SK-N-SH treated with all-trans-retinoic acid at 6 μM for 48 hours (cell line): Measurements from ENCODE around the gene TAF5L.

Experiments used
- ATAC-seq: fragments of 200-7000 bp; cut with Tn5 transposase; 3 replicates; pipeline ENCODE4 v1.9.1; 2020; ENCODE audit warnings: mild to moderate bottlenecking, moderate library complexity
- BACH2 ChIP-seq: fragments of 250-450 bp; sonication (Bioruptor Pico); IDR thresholded peaks from 2 replicates; pipeline ENCODE4 v1.9.0; 2021; ENCODE audit warnings: mild to moderate bottlenecking, borderline replicate concordance
- CSDC2 ChIP-seq: fragments of 250-450 bp; sonication (Bioruptor Pico); IDR thresholded peaks from 2 replicates; pipeline ENCODE4 v1.5.0; 2020; ENCODE audit warnings: mild to moderate bottlenecking, moderate library complexity
- ESRRG ChIP-seq: fragments of 250-450 bp; sonication (Bioruptor Pico); IDR thresholded peaks from 2 replicates; pipeline ENCODE4 v1.6.1; 2021; ENCODE audit warnings: mild to moderate bottlenecking
- GLIS3 ChIP-seq: fragments of 250-450 bp; sonication (Bioruptor Pico); IDR thresholded peaks from 2 replicates; pipeline ENCODE4 v1.5.0; 2020; ENCODE audit warnings: mild to moderate bottlenecking, moderate library complexity
- ISL1 ChIP-seq: fragments of 250-450 bp; sonication (Bioruptor Pico); IDR thresholded peaks from 2 replicates; pipeline ENCODE4 v2.1.2; 2022; ENCODE audit warnings: mild to moderate bottlenecking, moderate library complexity
- OSR1 ChIP-seq: fragments of 250-450 bp; sonication (Bioruptor Pico); IDR thresholded peaks from 2 replicates; pipeline ENCODE4 v1.8.0; 2022; ENCODE audit warnings: moderate library complexity, mild to moderate bottlenecking, inconsistent platforms
- PPARA ChIP-seq: fragments of 250-450 bp; sonication (Bioruptor Pico); IDR thresholded peaks from 2 replicates; pipeline ENCODE4 v1.5.0; 2020; ENCODE audit warnings: mild to moderate bottlenecking, borderline replicate concordance
- RARB ChIP-seq: fragments of 250-450 bp; sonication (Bioruptor Pico); IDR thresholded peaks from 2 replicates; pipeline ENCODE4 v1.8.0; 2021; ENCODE audit warnings: mild to moderate bottlenecking, moderate library complexity
- SNAI2 ChIP-seq: fragments of 250-450 bp; sonication (Bioruptor Pico); IDR thresholded peaks from 2 replicates; pipeline ENCODE4 v1.5.0; 2020; ENCODE audit warnings: mild to moderate bottlenecking, moderate library complexity
- TCF4 ChIP-seq: fragments of 250-450 bp; sonication (Bioruptor Pico); IDR thresholded peaks from 2 replicates; pipeline ENCODE4 v1.8.0; 2021; ENCODE audit warnings: mild to moderate bottlenecking, moderate library complexity, borderline replicate concordance
- TOX ChIP-seq: fragments of 250-450 bp; sonication (Bioruptor Pico); IDR thresholded peaks from 2 replicates; pipeline ENCODE4 v1.8.0; 2021; ENCODE audit warnings: mild to moderate bottlenecking, moderate library complexity, borderline replicate concordance
- TSHZ2 ChIP-seq: fragments of 250-450 bp; sonication (Bioruptor Pico); IDR thresholded peaks from 2 replicates; pipeline ENCODE4 v1.5.0; 2020; ENCODE audit warnings: mild to moderate bottlenecking, moderate library complexity
- ZC3H10 ChIP-seq: fragments of 250-450 bp; sonication (Bioruptor Pico); IDR thresholded peaks from 2 replicates; pipeline ENCODE4 v1.5.1; 2021; ENCODE audit warnings: mild to moderate bottlenecking, moderate library complexity
- ZFP3 ChIP-seq: fragments of 250-450 bp; sonication (Bioruptor Pico); IDR thresholded peaks from 2 replicates; pipeline ENCODE4 v1.5.0; 2020; ENCODE audit warnings: mild to moderate bottlenecking, moderate library complexity
- ZFP30 ChIP-seq: fragments of 450-650 bp; formaldehyde crosslinking; IDR thresholded peaks from 2 replicates; pipeline ENCODE4 v1.5.0; 2022; ENCODE audit warnings: mild to moderate bottlenecking, moderate library complexity
- ZNF70 ChIP-seq: fragments of 450-650 bp; formaldehyde crosslinking; IDR thresholded peaks from 2 replicates; pipeline ENCODE4 v1.5.0; 2020; ENCODE audit warnings: mild to moderate bottlenecking, moderate library complexity
- ZNF8 ChIP-seq: fragments of 450-650 bp; formaldehyde crosslinking; IDR thresholded peaks from 2 replicates; pipeline ENCODE4 v1.5.0; 2020; ENCODE audit warnings: mild to moderate bottlenecking, moderate library complexity
- TF ChIP-seq, protein P1 (sequence below): fragments of 250-450 bp; sonication (Bioruptor Pico); IDR thresholded peaks from 2 replicates; pipeline ENCODE4 v1.5.1; 2020; ENCODE audit warnings: low read depth, mild to moderate bottlenecking, moderate library complexity
- TF ChIP-seq, protein P2 (sequence below): fragments of 250-450 bp; sonication (Bioruptor Pico); IDR thresholded peaks from 2 replicates; pipeline ENCODE4 v1.8.0; 2021; ENCODE audit warnings: low read depth, mild to moderate bottlenecking, moderate library complexity, borderline replicate concordance
- TF ChIP-seq, protein P3 (sequence below): fragments of 250-450 bp; sonication (Bioruptor Pico); IDR thresholded peaks from 2 replicates; pipeline ENCODE4 v1.8.0; 2020; ENCODE audit warnings: mild to moderate bottlenecking, moderate library complexity, borderline replicate concordance
- TF ChIP-seq, protein P4 (sequence below): fragments of 250-450 bp; sonication (Bioruptor Pico); IDR thresholded peaks from 2 replicates; pipeline ENCODE4 v1.5.1; 2021; ENCODE audit warnings: mild to moderate bottlenecking, moderate library complexity

Gene TAF5L

GRCh38 chr1:229599218-229599954, 26.5 kb downstream of the TAF5L start:
- TF ChIP-seq ZFP30 (CRISPR knock-in tag) (no peak), CSDC2 (no peak), BACH2 (CRISPR knock-in tag) (no peak), RARB (no peak), ESRRG (CRISPR knock-in tag) (no peak), OSR1 (CRISPR knock-in tag) (no peak), SNAI2 (CRISPR knock-in tag) (no peak)
- TF ChIP-seq, protein P1, sequence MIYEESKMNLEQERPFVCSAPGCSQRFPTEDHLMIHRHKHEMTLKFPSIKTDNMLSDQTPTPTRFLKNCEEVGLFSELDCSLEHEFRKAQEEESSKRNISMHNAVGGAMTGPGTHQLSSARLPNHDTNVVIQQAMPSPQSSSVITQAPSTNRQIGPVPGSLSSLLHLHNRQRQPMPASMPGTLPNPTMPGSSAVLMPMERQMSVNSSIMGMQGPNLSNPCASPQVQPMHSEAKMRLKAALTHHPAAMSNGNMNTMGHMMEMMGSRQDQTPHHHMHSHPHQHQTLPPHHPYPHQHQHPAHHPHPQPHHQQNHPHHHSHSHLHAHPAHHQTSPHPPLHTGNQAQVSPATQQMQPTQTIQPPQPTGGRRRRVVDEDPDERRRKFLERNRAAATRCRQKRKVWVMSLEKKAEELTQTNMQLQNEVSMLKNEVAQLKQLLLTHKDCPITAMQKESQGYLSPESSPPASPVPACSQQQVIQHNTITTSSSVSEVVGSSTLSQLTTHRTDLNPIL (CRISPR knock-in tag) = no peak
- TF ChIP-seq, protein P2, sequence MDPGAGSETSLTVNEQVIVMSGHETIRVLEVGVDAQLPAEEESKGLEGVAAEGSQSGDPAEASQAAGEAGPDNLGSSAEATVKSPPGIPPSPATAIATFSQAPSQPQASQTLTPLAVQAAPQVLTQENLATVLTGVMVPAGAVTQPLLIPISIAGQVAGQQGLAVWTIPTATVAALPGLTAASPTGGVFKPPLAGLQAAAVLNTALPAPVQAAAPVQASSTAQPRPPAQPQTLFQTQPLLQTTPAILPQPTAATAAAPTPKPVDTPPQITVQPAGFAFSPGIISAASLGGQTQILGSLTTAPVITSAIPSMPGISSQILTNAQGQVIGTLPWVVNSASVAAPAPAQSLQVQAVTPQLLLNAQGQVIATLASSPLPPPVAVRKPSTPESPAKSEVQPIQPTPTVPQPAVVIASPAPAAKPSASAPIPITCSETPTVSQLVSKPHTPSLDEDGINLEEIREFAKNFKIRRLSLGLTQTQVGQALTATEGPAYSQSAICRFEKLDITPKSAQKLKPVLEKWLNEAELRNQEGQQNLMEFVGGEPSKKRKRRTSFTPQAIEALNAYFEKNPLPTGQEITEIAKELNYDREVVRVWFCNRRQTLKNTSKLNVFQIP (CRISPR knock-in tag) = no peak
- no peak for ATAC-seq

GRCh38 chr1:229597877-229598276, 28.0 kb downstream of the TAF5L start:
- TF ChIP-seq TCF4 (CRISPR knock-in tag) (no peak), ZFP3 (CRISPR knock-in tag) (no peak), ZC3H10 (no peak), TSHZ2 (CRISPR knock-in tag) (no peak), GLIS3 (CRISPR knock-in tag) (no peak)
- TF ChIP-seq, protein P3, sequence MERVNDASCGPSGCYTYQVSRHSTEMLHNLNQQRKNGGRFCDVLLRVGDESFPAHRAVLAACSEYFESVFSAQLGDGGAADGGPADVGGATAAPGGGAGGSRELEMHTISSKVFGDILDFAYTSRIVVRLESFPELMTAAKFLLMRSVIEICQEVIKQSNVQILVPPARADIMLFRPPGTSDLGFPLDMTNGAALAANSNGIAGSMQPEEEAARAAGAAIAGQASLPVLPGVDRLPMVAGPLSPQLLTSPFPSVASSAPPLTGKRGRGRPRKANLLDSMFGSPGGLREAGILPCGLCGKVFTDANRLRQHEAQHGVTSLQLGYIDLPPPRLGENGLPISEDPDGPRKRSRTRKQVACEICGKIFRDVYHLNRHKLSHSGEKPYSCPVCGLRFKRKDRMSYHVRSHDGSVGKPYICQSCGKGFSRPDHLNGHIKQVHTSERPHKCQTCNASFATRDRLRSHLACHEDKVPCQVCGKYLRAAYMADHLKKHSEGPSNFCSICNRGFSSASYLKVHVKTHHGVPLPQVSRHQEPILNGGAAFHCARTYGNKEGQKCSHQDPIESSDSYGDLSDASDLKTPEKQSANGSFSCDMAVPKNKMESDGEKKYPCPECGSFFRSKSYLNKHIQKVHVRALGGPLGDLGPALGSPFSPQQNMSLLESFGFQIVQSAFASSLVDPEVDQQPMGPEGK = no peak
- no peak for ATAC-seq

- peak; percentile 57 for ATAC-seq
- TF ChIP-seq BACH2 (CRISPR knock-in tag) (no peak), ZFP3 (CRISPR knock-in tag) (no peak), TOX (CRISPR knock-in tag) (no peak), CSDC2 (no peak), ZNF8 (CRISPR knock-in tag) (no peak), PPARA (CRISPR knock-in tag) (no peak), ZNF70 (no peak), ISL1 (no peak), ZC3H10 (no peak), ZFP30 (CRISPR knock-in tag) (no peak)
- TF ChIP-seq, protein P4, sequence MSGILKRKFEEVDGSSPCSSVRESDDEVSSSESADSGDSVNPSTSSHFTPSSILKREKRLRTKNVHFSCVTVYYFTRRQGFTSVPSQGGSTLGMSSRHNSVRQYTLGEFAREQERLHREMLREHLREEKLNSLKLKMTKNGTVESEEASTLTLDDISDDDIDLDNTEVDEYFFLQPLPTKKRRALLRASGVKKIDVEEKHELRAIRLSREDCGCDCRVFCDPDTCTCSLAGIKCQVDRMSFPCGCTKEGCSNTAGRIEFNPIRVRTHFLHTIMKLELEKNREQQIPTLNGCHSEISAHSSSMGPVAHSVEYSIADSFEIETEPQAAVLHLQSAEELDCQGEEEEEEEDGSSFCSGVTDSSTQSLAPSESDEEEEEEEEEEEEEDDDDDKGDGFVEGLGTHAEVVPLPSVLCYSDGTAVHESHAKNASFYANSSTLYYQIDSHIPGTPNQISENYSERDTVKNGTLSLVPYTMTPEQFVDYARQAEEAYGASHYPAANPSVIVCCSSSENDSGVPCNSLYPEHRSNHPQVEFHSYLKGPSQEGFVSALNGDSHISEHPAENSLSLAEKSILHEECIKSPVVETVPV (CRISPR knock-in tag) = no peak
- TF ChIP-seq, protein P2 (CRISPR knock-in tag) = no peak
- TF ChIP-seq, protein P3 = no peak
Measured at GRCh38 chr1:229596925-229597699, 28.8 kb downstream of the TAF5L start.
